ENCODE measurements around the gene PLD2.
A peak's percentile ranks its signal among the peaks of the same experiment; 100 is the strongest.
"Not testable (repeated sequence)": the region's sequence is repeated elsewhere in the genome, so short reads cannot be mapped to it uniquely, and the experiment has no call there.

PLD2 gene

GRCh38 chr17:4795168-4795567, 11.8 kb upstream of the PLD2 start:
- no peak for DNase-seq

DNA sequence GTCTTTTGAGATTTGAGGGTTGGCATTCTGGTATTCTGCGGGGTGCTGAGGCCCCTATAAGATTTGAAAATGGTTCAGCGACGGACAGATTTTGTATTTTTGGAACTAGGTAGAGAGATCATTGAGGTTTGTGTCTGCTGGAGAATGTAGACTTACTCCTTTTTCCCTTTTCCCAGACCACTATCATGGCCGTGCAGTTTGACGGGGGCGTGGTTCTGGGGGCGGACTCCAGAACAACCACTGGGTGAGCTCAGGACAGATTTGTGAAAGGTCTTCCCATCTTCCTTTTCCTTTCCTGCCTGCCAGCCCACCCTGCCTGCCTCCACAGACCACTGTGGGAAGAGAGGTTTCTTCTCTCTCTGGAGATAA, 10.4 kb upstream of the PLD2 start:
- no peak for DNase-seq

- DNase-seq = no peak
Measured at GRCh38 chr17:4800462-4801196, 6.3 kb upstream of the PLD2 start.

- no peak for DNase-seq
Measured at GRCh38 chr17:4802228-4802627, 4.7 kb upstream of the PLD2 start, which contains the start of gene C17orf114. Gene C17orf114, minus strand, starts transcription at chr17:4802328.

DNA sequence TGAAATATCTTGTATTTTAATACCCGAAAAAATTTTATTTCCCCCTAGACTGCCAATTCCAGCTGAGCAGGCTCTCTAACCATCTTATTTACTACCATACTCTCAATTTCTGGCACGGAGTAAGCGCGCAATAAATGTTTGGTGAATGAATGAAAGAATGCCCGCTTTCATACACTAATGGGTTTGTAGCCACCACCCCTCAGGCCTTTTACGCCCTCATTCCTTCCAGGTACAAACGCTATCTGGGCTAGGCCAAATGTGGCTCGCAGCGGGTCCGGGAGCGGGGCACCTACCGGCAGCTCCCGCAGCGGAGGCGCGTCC, 536 bp upstream of the PLD2 start:
- no peak for DNase-seq

- no peak for DNase-seq
Measured at GRCh38 chr17:4807605-4808377, 839 bp downstream of the PLD2 start.

- no peak for DNase-seq
Measured at GRCh38 chr17:4808378-4808767, 1.4 kb downstream of the PLD2 start.

GRCh38 chr17:4810696-4811290, 3.8 kb downstream of the PLD2 start:
- DNase-seq = no peak

DNA sequence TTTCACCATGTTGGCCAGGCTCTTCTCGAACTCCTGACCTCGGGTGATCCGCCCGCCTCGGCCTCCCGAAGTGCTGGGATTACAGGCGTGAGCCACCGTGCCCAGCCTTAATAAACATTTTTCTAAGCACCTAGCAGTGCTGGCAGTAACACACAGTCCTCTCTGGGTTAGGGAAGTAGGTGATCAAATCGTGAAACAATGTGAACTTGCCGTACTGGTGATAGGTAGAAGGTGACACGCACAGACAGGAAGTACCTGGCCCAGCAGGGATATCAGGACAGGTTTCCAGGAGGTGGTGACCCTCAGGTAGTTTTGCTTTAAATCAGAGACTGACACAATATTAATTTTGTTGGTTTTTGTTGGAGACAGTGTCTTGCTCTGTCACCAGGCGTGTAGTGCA, 4.5 kb downstream of the PLD2 start:
- no peak for DNase-seq

DNA sequence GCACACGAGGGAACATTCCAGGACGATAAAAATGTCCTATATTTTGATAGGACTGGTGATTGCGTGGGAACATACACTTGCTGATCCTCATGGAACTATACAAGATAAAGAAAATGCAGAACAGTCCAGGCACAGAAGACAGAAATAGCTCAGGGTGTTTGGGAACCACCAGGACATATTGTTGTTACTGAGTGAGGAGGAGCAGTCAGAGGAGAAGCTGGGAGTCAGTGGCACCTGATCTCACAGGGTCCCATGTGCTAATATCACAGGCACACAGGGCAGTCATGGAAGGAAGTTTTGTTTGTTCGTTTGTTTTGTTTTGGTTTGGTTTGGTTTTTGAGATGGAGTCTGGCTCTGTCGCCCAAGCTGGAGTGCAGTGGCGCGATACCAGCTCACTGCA, 5.7 kb downstream of the PLD2 start:
- DNase-seq = no peak

DNA sequence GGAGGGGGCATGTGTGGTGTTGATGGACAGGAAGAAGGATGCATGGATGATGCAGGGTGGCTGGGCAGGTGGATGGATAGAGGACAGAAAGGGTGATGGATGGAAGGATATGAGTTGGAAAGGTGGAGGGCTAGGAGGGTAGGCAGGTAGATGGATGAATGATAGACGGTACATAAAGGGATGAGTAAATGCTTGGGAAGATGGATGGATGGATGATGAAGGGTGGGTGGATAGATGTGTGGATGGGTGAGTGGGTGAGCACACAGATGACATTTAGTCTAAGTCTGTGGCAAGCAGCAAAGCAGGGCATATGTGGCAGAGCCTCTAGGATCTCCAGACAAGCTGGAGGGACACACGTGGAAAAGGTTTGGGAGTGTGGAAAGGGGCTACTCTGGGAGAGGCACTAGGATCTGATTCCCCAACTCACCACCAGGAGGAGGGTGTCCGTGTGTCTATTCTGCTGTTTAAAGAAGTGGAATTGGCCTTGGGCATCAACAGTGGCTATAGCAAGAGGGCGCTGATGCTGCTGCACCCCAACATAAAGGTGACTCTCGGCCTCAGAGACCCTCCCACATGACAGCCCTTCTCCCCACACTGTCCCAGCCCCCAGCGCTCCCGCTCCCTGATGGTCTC, 8.2 kb downstream of the PLD2 start:
- no peak for DNase-seq

GRCh38 chr17:4816826-4817225, 9.9 kb downstream of the PLD2 start:
- no peak for DNase-seq

DNA sequence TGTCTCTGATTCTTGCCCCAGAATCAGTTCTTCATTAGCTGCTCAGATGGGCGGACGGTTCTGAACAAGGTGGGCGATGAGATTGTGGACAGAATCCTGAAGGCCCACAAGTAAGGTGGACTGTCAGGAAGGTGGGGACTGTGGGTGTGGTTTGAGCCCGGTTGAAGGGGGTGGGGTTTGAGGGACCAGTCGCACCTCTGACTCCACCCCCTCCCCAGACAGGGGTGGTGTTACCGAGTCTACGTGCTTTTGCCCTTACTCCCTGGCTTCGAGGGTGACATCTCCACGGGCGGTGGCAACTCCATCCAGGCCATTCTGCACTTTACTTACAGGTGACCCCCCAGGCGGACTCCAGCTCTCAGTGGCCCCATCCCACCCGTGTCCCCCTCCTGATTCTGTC, 11.3 kb downstream of the PLD2 start:
- DNase-seq = no peak

DNA sequence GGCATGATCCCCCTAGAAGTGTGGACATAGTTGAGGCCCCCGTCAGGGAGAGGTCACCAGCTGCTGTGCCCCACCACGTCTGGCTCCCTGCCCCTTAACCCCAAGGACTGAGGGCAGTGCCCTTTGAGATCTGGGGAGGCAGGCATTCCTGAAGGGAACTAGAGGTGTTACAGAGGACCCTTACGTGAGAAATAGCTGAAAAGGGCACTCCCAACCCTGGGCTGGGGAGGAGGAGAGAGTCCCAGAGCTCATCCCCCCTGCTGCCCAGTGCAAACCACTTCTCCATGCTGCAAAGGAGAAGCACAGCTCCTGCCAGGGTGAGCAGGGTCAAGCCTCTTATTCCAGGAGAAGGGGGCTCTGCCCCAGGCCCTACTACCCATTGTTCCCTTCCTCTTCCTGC, 15.9 kb downstream of the PLD2 start:
- no peak for DNase-seq

- DNase-seq = no peak
Measured at GRCh38 chr17:4823373-4824089, 16.6 kb downstream of the PLD2 start.

DNA sequence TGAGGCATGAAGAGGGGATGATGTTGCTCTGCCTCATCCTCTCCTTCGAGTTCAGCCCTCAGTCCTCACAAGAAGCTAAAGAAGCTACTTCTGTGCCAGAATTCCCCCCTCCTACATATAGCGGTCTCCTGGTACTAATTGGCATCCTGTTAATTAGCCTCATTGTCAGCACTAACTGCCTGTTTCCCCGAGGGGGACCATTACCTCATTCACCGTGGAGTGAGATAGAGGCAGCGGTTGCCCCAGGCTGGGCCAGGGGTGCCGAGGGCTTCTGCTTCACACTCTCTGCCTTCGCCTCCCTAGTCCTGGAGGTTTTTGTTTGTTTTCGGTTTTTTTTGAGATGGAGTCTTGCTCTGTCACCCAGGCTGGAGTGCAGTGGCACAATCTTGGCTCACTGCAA, 20.4 kb downstream of the PLD2 start:
- no peak for DNase-seq

DNA sequence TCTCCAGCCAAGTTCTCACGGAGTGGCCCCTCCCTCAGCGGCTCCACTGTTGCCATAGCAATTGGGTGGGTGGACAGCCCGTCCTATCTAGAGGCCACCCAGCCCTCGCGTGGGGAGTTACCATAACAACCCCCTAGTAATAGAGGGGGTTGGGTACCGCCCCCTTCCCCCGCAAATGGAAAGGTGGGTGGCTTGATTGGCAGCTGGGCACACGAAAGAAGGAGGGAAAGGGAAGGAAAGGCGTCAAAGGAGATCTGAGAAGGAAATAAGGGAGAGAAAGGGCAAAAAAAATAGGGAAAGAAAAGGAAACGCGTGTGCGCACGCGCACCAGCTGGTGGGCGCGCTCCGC, 25.9 kb downstream of the PLD2 start:
- DNase-seq = not testable (repeated sequence)

DNA sequence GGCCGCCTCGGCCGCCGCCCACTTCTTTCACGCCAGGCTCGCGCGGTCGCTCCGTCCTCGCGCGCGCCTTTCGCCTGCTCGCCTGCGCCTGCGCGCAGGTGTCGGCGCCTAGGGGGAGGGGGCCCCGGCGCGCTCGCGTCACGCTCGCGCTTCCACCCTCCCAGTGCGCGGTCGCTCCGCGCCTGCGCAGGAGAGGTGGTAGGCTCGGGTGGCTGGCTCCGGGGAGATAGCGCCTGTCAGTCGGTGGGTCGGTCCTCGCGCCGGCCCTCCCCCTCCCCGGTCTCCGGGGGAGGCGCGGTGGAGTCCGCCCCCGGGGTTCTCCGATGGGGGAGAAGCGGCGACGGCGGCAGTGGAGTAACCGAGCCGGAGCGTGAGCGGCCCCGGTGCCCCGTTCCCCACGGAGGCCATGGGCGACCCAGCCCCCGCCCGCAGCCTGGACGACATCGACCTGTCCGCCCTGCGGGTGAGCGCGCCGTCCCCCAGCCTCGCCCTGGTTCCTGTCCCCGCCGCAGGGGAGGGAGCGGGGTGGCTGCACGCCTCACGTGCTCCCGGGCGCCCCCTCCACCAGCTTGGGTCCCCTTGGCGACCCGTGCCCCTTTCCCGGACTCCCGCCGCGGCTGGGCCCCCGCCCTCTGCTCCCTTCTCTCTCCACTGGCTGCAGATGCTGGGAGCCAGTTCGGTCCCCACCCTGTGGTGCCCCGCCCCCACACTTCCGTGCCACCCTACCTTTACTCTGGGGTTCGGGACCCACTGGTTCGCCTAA, 26.4 kb downstream of the PLD2 start, which contains the start of gene MINK1:
MINK1 (plus strand) TSS at position 163 of the 763 bp plus-strand sequence; CDS start at position 407, 244 bp downstream.
- DNase-seq = peak; percentile 38 to 78

DNA sequence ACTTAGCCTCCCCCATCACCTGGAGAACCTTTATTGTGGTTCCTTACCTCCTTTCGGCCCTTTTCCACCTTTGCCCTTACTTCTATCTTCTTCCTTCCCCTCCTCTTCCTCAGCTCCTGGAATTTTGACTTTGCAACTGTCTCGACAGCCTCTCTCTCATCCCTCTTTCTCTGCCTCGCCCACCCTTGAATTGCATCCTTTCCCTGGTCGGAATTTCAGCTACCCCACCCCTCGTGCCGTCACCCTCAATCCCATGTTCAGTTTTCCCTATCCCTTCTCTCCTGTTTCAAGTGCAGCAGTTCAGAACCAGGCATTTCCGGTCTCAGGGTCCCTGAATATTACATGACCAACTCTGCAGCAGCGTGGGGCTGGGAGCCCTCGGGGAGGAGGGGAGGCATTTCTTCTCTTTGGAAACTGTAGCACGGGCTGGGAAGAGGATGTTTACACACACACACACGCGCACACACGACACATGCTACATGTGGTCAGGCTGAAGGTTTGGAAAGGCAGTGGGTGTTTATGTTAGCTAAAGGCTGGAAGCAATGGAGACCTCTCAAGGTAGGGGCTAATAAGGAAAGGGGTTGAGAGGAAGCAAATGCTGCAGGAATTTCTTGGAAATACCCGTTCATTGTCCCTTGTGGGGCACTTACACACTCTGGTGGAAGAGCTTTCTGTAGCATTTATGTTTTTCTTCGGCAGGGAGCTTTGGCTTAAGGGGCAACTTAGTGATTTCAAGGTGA, 27.2 kb downstream of the PLD2 start:
- DNase-seq = no peak

GRCh38 chr17:4834681-4835020, 27.7 kb downstream of the PLD2 start:
- DNase-seq = no peak

DNA sequence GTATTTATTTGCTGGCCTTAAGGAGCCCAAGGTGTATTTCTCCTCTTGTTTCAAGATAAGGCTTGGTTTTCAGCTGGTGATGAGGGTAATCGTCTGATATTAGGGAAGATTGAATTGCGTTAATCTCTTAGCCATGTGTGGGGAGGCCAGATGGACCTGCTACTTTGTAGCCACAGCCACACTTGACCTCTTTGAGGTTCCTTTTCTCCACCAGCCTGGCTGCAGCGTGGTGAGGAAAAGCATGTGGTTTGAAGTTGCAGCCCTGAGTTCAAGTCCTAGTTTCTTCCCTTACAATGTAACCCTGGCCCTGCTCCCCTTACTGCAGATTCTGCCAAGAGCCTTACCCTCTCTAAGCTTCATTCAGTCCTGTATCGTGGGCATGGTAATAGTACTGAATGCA, 29.3 kb downstream of the PLD2 start:
- DNase-seq = no peak
